ENCODE data around the gene FOXP2.

- TF ChIP-seq CTCF (IDR thresholded peaks at IDR 0.05 in 2 of 3, conservative IDR thresholded peaks at IDR 0.05 in 1 of 3; ENCODE audit: control insufficient read depth in 2 of 3, extremely low read depth in 1 of 3, insufficient read depth in 1 of 3, low read depth in 3 of 3, low read length in 3 of 3) (no peak), MTA3 (IDR thresholded peaks at IDR 0.05; ENCODE audit: borderline replicate concordance, low read length) (no peak), MAX (IDR thresholded peaks at IDR 0.05; ENCODE audit: low read depth, low read length) (no peak), FOS (IDR thresholded peaks at IDR 0.05; ENCODE audit: borderline replicate concordance, extremely low read depth, insufficient read length) (no peak), SUPT20H (IDR thresholded peaks at IDR 0.05; ENCODE audit: borderline replicate concordance, control insufficient read depth, low read depth, low read length) (no peak), ELK1 (IDR thresholded peaks at IDR 0.05; ENCODE audit: low read depth, low read length) (no peak), LARP7 (IDR thresholded peaks at IDR 0.05) (no peak), ZNF384 (IDR thresholded peaks at IDR 0.05; ENCODE audit: borderline replicate concordance, low read depth, low read length) (no peak), ATF7 (IDR thresholded peaks at IDR 0.05; ENCODE audit: low read depth) (no peak), PAX8 (IDR thresholded peaks at IDR 0.05) (no peak)
- TF ChIP-seq, protein P1, sequence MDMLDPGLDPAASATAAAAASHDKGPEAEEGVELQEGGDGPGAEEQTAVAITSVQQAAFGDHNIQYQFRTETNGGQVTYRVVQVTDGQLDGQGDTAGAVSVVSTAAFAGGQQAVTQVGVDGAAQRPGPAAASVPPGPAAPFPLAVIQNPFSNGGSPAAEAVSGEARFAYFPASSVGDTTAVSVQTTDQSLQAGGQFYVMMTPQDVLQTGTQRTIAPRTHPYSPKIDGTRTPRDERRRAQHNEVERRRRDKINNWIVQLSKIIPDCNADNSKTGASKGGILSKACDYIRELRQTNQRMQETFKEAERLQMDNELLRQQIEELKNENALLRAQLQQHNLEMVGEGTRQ (IDR thresholded peaks at IDR 0.05; ENCODE audit: borderline replicate concordance, low read depth, low read length), result no peak
- TF ChIP-seq, protein P2, sequence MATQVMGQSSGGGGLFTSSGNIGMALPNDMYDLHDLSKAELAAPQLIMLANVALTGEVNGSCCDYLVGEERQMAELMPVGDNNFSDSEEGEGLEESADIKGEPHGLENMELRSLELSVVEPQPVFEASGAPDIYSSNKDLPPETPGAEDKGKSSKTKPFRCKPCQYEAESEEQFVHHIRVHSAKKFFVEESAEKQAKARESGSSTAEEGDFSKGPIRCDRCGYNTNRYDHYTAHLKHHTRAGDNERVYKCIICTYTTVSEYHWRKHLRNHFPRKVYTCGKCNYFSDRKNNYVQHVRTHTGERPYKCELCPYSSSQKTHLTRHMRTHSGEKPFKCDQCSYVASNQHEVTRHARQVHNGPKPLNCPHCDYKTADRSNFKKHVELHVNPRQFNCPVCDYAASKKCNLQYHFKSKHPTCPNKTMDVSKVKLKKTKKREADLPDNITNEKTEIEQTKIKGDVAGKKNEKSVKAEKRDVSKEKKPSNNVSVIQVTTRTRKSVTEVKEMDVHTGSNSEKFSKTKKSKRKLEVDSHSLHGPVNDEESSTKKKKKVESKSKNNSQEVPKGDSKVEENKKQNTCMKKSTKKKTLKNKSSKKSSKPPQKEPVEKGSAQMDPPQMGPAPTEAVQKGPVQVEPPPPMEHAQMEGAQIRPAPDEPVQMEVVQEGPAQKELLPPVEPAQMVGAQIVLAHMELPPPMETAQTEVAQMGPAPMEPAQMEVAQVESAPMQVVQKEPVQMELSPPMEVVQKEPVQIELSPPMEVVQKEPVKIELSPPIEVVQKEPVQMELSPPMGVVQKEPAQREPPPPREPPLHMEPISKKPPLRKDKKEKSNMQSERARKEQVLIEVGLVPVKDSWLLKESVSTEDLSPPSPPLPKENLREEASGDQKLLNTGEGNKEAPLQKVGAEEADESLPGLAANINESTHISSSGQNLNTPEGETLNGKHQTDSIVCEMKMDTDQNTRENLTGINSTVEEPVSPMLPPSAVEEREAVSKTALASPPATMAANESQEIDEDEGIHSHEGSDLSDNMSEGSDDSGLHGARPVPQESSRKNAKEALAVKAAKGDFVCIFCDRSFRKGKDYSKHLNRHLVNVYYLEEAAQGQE (IDR thresholded peaks at IDR 0.05; ENCODE audit: low read depth, low read length), result no peak
Observed at GRCh38 chr7:114671563-114672123, 257.0 kb downstream of the FOXP2 start.

All from GM12878 (cell line).